NB4 (cell line): Measurements from ENCODE around the gene ZSCAN20.

Source experiments
- POLR2A ChIP-seq: IDR thresholded peaks from 2 replicates; pipeline ENCODE4 v1.6.1; 2011; ENCODE audit warnings: mild to moderate bottlenecking; ENCODE audit not compliant: insufficient read length; ENCODE audit errors: extremely low read depth
- TF ChIP-seq, protein P1 (sequence below): IDR thresholded peaks from one replicate; pipeline ENCODE4 v1.5.1; 2012; ENCODE audit warnings: low read depth, low read length
- TF ChIP-seq, protein P2 (sequence below): IDR thresholded peaks from 2 replicates; pipeline ENCODE4 v1.6.1; 2011; ENCODE audit warnings: low read depth, low read length

DNA sequence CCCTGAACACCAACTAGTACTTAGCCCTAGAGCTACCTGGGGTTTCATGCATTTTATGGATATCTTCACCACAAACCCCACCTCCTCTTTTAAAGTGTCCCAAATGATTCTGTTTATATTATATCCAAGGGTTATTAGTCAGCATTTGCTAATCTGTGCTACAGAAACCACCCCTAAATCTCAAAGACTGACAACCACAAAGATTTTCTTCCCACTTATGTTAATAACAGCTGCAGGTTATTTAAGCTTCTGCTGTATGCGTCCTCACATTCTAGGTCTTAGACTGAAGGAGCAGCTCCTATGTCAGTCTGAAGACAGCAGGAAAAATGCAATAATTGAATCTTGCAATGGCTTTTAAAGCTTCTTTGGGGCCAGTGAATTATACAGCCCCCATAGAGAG lies 30.3 kb upstream of the ZSCAN20 start:
- TF ChIP-seq, protein P1, sequence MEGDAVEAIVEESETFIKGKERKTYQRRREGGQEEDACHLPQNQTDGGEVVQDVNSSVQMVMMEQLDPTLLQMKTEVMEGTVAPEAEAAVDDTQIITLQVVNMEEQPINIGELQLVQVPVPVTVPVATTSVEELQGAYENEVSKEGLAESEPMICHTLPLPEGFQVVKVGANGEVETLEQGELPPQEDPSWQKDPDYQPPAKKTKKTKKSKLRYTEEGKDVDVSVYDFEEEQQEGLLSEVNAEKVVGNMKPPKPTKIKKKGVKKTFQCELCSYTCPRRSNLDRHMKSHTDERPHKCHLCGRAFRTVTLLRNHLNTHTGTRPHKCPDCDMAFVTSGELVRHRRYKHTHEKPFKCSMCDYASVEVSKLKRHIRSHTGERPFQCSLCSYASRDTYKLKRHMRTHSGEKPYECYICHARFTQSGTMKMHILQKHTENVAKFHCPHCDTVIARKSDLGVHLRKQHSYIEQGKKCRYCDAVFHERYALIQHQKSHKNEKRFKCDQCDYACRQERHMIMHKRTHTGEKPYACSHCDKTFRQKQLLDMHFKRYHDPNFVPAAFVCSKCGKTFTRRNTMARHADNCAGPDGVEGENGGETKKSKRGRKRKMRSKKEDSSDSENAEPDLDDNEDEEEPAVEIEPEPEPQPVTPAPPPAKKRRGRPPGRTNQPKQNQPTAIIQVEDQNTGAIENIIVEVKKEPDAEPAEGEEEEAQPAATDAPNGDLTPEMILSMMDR: no peak
- TF ChIP-seq POLR2A: no peak
- TF ChIP-seq, protein P2, sequence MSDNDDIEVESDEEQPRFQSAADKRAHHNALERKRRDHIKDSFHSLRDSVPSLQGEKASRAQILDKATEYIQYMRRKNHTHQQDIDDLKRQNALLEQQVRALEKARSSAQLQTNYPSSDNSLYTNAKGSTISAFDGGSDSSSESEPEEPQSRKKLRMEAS: no peak
